ENCODE results near the gene METTL25B. TPM values are rescaled to one million over a fixed set of nuclear protein-coding genes. Genes with fewer than 3 reads are reported as not detected.
"Not testable (repeated sequence)": the region's sequence is repeated elsewhere in the genome, so short reads cannot be mapped to it uniquely, and the experiment has no call there.

The METTL25B gene
- total and polyA plus RNA-seq, 9 donors = 18.1 to 39.6 (median 33.2) TPM

- no peak for DNase-seq
- no peak overlapping the region for H3K27ac ChIP-seq
- 61 to 70% (median 62%) methylated on average over 4 of the region's 4 CpGs for WGBS, 3 donors
- H3K4me3 ChIP-seq = no peak overlapping the region
- intact Hi-C loops (cut with DNase I) = no loop called here
- H3K36me3 ChIP-seq = no peaks in the 10 kb centered on the region
- TF ChIP-seq EP300 (IDR thresholded peaks at IDR 0.05) (no peak), CTCF (IDR thresholded peaks at IDR 0.05) (no peak), POLR2A (IDR thresholded peaks at IDR 0.05) (no peak)
- no peaks in the 10 kb centered on the region for H3K9me3 ChIP-seq
- H3K27me3 ChIP-seq = no peaks in the 10 kb centered on the region
- no peaks in the 10 kb centered on the region for H3K4me1 ChIP-seq (ENCODE audit: insufficient read depth)
Measured at GRCh38 chr1:156760796-156761104, 32.5 kb downstream of the METTL25B start.

- H3K4me3 ChIP-seq; H3K4me1 ChIP-seq (ENCODE audit: insufficient read depth); H3K27me3 ChIP-seq; H3K27ac ChIP-seq; H3K36me3 ChIP-seq; H3K9me3 ChIP-seq; intact Hi-C loops (cut with DNase I); DNase-seq: not testable (repeated sequence)
- 93 to 95% (median 94%) methylated on average over 15 of the region's 15 CpGs for WGBS, 3 donors
Measured at GRCh38 chr1:156765136-156765535, 36.9 kb downstream of the METTL25B start.

GRCh38 chr1:156765666-156766065 lies 37.4 kb downstream of the METTL25B start:
- intact Hi-C loops (cut with DNase I) = loop anchor here in 1 of 4 donors (2.0 kb wide), 1 partner anchor 25 kb away; the partner anchor contains the start of gene MRPL24

GRCh38 chr1:156766298-156767100 lies 38.2 kb downstream of the METTL25B start:
- Histone ChIP-seq H3K27ac (peak overlapping the region in 1 of 2 donors; percentile 81), H3K27me3 (no peaks in the 10 kb centered on the region), H3K4me3 (peak overlapping the region; percentile 49), H3K36me3 (no peaks in the 10 kb centered on the region), H3K4me1 (ENCODE audit: insufficient read depth) (no peaks in the 10 kb centered on the region), H3K9me3 (no peaks in the 10 kb centered on the region)
- intact Hi-C loops (cut with DNase I) = loop anchor here in 1 of 4 donors (2.0 kb wide), 1 partner anchor 26 kb away; the partner anchor contains the start of gene MRPL24
- 6 to 11% (median 6%) methylated on average over 14 of the region's 14 CpGs for WGBS, 3 donors
- no peak for TF ChIP-seq CTCF (IDR thresholded peaks at IDR 0.05)
- TF ChIP-seq EP300 (IDR thresholded peaks at IDR 0.05) = no peak
- peak; percentile 26 for TF ChIP-seq POLR2A (IDR thresholded peaks at IDR 0.05)
- DNase-seq = peak in 1 of 5 donors; percentile 77

More at GRCh38 chr1:156765666-156766065, 37.4 kb downstream of the METTL25B start:
- H3K27me3 ChIP-seq = no peaks in the 10 kb centered on the region
- H3K27ac ChIP-seq = no peak overlapping the region
- DNase-seq = no peak
- H3K4me1 ChIP-seq (ENCODE audit: insufficient read depth) = no peaks in the 10 kb centered on the region
- no peaks in the 10 kb centered on the region for H3K36me3 ChIP-seq
- TF ChIP-seq CTCF (IDR thresholded peaks at IDR 0.05) (no peak), EP300 (IDR thresholded peaks at IDR 0.05) (no peak), POLR2A (IDR thresholded peaks at IDR 0.05) (no peak)
- H3K4me3 ChIP-seq = no peak overlapping the region
- WGBS, 3 donors = 91 to 92% (median 91%) methylated on average over 5 of the region's 5 CpGs
- no peaks in the 10 kb centered on the region for H3K9me3 ChIP-seq
